Spleen (tissue), 11 donors: ENCODE data around the gene BAIAP2L1. TPM values are rescaled to one million over a fixed set of nuclear protein-coding genes. Genes with fewer than 3 reads are reported as not detected.

Source experiments
- DNase-seq: peaks from one replicate; pipeline ENCODE4 v3.0.0-alpha.2; 2020
- H3K27ac ChIP-seq, 8 donors: fragments of 200-600 bp; sonication (generic) in 7 of 8; 1 replicate in 4 of 8; 2 replicates in 4 of 8; pipeline versions ENCODE4 v1.5.0 to v1.8.0; 2016 to 2021; ENCODE audit warnings: inconsistent platforms in 4 of 8, mild to moderate bottlenecking in 4 of 8, moderate library complexity in 1 of 8
- H3K27me3 ChIP-seq, 7 donors: fragments of 200-600 bp; sonication (generic) in 6 of 7; replicated peaks in 1 of 7; 1 replicate in 4 of 7; 2 replicates in 3 of 7; pipeline versions ENCODE4 v1.5.0 to v1.8.0; 2016 to 2021; ENCODE audit warnings: inconsistent platforms in 3 of 7, mild to moderate bottlenecking in 1 of 7
- H3K36me3 ChIP-seq, 6 donors: fragments of 200-600 bp; sonication (generic) in 5 of 6; 1 replicate in 4 of 6; 2 replicates in 2 of 6; pipeline versions ENCODE4 v1.5.0 to v1.8.0; 2016 to 2021; ENCODE audit warnings: inconsistent platforms in 2 of 6
- H3K4me1 ChIP-seq, 6 donors: fragments of 200-600 bp; sonication (generic) in 5 of 6; 1 replicate in 3 of 6; 2 replicates in 3 of 6; pipeline versions ENCODE4 v1.5.0 to v1.8.0; 2016 to 2021; ENCODE audit warnings: inconsistent platforms in 3 of 6
- H3K4me3 ChIP-seq, 8 donors: fragments of 200-600 bp; sonication (generic) in 7 of 8; 1 replicate in 4 of 8; 2 replicates in 4 of 8; pipeline versions ENCODE4 v1.5.0 to v1.8.0; 2016 to 2021; ENCODE audit warnings: inconsistent platforms in 4 of 8, mild to moderate bottlenecking in 4 of 8, moderate library complexity in 2 of 8
- H3K9me3 ChIP-seq, 8 donors: fragments of 200-600 bp; sonication (generic) in 7 of 8; 1 replicate in 4 of 8; 2 replicates in 4 of 8; pipeline versions ENCODE4 v1.5.0 to v1.8.0; 2016 to 2021; ENCODE audit warnings: inconsistent platforms in 4 of 8
- POLR2A ChIP-seq, 3 donors: fragments of 450-650 bp; IDR thresholded peaks; one replicate each; pipeline ENCODE4 v1.5.1; 2017; ENCODE audit warnings: antibody characterized with exemption in 3 of 3, mild to moderate bottlenecking in 1 of 3
- POLR2AphosphoS5 ChIP-seq, 3 donors: sonication (generic); formaldehyde crosslinking; IDR thresholded peaks; one replicate each; pipeline ENCODE4 v1.5.1; 2017; ENCODE audit warnings: antibody characterized with exemption in 3 of 3
- WGBS, 5 donors: extraction: QIAGEN DNeasy Blood & Tissue Kit in 3 of 5; methylation state at CpG; one replicate each; pipeline versions ENCODE4 v1.1.5 to v1.1.7; 2013 to 2018; 5-methylcytosine and 5-hydroxymethylcytosine counted together
- intact Hi-C: fragments of 100-400 bp; cut with DNase I; formaldehyde crosslinking; loops from one replicate; pipeline ENCODE4 v1.15.0; 2023; ENCODE audit warnings: low total_unique reads
- polyA plus RNA-seq, 3 donors: library from polyadenylated mRNA; stranded (reverse); fragments of 200-250 nt; gene quantifications; one replicate each; pipeline ENCODE4 v1.2.1, GENCODE V29; 2013
- total RNA-seq, 7 donors: library from RNA; depleted of rRNA in 3 of 7; stranded (reverse); fragments of >200 nt in 3 of 7; fragmentation: NEBNext Ultra II Directional in 4 of 7; extraction: Animal tissue kit (Norgen Biotek cat#: 25700) in 4 of 7; gene quantifications; one replicate each; pipeline versions ENCODE4 v1.1.0 to v1.2.1, GENCODE V29; 2016 to 2021
- TF ChIP-seq, protein P1 (sequence below), 11 experiments: fragments of 200-600 bp in 7 of 11; fragments of 450-650 bp in 4 of 11; sonication (generic) in 4 of 11; IDR thresholded peaks in 8 of 11; conservative IDR thresholded peaks in 3 of 11; 1 replicate in 7 of 11; 2 replicates in 4 of 11; pipeline versions ENCODE4 v1.4.0 to v1.8.0; 2016 to 2021; ENCODE audit warnings: antibody characterized with exemption in 11 of 11, inconsistent platforms in 4 of 11, mild to moderate bottlenecking in 1 of 11
- donor health status: healthy with polysubstance abuse.
- donor health status: DM: no; HTN: no; CAD: no; lungs with moderate emphysema.
- donor health status: DM: no; HTN: no; CAD: no.
- donor health status: Bipolar disorder and iron deficiency.
- donor health status: healthy.
- donor health status: DM: no; HTN: no; CAD: no.
- donor health status: DM: yes; HTN: yes; CAD: no.

Gene BAIAP2L1
- total and polyA plus RNA-seq, 10 donors = 0.72 to 2.6 (median 1.5) TPM

DNA sequence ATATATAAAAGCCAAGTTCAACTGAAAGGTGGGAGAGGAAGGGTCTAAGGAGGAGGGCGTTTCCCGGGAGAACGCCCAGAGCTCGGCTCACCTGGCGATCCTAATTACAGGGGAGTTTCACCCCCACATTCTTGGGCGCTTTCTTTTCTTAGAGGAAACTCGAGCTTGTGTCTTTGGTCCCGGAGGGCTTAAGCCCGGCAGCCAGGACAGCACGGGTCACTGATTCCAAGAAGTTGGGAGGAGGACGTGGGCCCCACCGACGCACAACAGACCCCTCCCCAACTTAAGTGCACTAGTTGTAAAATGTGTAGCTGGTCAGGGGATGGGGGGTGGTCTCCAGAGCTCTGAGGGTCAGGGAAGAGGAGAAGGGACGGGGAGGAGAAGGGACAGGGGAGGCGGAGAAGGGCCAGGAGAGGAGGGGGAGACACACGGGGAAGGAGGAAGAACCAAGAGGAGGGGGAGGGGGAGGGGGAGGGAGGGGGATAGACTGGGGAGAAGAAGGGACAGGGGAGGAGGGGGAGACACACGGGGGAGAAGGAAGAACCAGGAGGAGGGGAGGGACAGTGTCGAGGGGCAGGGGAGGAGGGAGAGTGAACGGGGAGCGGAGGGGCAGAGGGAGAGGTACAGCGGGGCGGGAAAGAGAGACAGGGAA is 874 bp downstream of the BAIAP2L1 start:
- TF ChIP-seq, protein P1, sequence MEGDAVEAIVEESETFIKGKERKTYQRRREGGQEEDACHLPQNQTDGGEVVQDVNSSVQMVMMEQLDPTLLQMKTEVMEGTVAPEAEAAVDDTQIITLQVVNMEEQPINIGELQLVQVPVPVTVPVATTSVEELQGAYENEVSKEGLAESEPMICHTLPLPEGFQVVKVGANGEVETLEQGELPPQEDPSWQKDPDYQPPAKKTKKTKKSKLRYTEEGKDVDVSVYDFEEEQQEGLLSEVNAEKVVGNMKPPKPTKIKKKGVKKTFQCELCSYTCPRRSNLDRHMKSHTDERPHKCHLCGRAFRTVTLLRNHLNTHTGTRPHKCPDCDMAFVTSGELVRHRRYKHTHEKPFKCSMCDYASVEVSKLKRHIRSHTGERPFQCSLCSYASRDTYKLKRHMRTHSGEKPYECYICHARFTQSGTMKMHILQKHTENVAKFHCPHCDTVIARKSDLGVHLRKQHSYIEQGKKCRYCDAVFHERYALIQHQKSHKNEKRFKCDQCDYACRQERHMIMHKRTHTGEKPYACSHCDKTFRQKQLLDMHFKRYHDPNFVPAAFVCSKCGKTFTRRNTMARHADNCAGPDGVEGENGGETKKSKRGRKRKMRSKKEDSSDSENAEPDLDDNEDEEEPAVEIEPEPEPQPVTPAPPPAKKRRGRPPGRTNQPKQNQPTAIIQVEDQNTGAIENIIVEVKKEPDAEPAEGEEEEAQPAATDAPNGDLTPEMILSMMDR (IDR thresholded peaks at IDR 0.05 in 8 of 11, conservative IDR thresholded peaks at IDR 0.05 in 3 of 11) = no peak
- no peak for TF ChIP-seq POLR2A (IDR thresholded peaks at IDR 0.05)
- TF ChIP-seq POLR2AphosphoS5 (IDR thresholded peaks at IDR 0.05) = no peak
- Histone ChIP-seq H3K9me3 (no peaks in the 10 kb centered on the region), H3K4me1 (peaks cover 0 to 23% (median 13%) of the 10 kb centered on the region in 6 donors), H3K27ac (no peak overlapping the region), H3K36me3 (no peaks in the 10 kb centered on the region), H3K27me3 (peaks cover 0 to 66% (median 14%) of the 10 kb centered on the region in 7 donors), H3K4me3 (peak overlapping the region in 4 of 8 donors; percentile 46 to 77 (median 54))
- intact Hi-C loops = loop anchor here (10.0 kb wide), 1 partner anchor 105 kb away; no protein-coding TSS in a partner anchor
- WGBS, 5 donors = 10 to 27% (median 20%) methylated on average over 19 to 22 of the region's 22 CpGs
- DNase-seq = peak; percentile 21

DNA sequence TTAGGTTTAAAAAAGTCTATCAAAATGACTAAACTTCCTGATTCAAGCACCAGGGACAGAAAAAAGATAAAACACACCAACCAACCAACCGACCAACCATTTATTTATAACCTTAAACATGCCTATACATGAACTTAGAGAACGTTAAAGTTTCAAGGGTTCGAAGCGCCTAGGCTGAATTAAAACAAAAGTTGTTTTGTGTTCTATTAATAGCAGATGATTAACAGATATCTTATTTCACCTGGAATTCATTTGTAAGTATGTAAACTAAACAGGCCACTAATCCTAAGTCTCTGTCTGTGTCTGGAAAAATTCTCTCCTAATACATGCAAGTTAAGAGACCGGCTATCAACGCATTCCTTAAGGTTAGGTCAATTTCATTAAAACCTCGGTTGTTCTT is 1.4 kb downstream of the BAIAP2L1 start:
- peaks cover 0 to 71% (median 14%) of the 10 kb centered on the region in 7 donors for H3K27me3 ChIP-seq
- no peak for TF ChIP-seq POLR2A (IDR thresholded peaks at IDR 0.05)
- TF ChIP-seq, protein P1 (IDR thresholded peaks at IDR 0.05 in 8 of 11, conservative IDR thresholded peaks at IDR 0.05 in 3 of 11) = no peak
- no peak for TF ChIP-seq POLR2AphosphoS5 (IDR thresholded peaks at IDR 0.05)
- H3K27ac ChIP-seq = no peak overlapping the region
- H3K4me3 ChIP-seq = no peak overlapping the region
- WGBS, 5 donors = 37 to 54% (median 44%) methylated on average over 7 of the region's 7 CpGs
- no peaks in the 10 kb centered on the region for H3K36me3 ChIP-seq
- DNase-seq = no peak
- peaks cover 0 to 23% (median 13%) of the 10 kb centered on the region in 6 donors for H3K4me1 ChIP-seq
- intact Hi-C loops = no loop called here
- H3K9me3 ChIP-seq = no peaks in the 10 kb centered on the region

DNA sequence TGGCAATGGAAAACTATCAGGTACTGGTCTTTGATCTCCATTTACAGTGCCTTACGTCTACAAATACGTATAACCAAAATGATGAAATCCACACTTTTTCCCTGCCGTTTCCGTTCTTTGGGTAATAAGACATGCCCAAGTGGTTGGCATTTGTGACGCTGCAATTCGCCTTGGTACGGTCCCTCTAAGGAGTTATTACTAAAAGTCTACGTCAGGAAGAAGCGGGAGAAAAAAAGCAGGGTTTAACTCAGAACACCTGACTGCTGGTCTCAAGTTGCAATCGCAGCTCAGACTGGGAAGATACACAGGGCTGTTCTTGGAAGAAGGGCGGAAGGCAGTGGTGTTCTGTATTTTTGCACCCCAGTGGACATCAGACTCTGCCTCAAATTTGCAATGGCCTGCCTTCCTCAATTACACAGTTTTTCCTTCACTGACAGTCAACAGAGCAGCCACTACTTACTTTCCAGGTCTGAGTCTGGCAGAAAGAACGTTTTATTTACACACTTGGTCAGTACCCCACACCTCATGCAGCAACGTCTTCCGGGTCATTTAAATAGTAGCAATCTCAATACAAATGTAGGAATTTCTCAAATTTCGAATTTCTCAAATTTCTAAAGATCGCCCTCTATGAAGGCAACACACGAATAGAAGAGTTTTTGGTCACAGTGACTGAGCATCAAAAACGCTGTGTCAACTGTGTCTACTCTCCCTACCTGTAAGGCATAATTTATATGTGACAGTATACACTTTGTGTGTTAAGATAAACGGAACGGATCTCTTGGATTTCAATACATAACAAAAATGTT is 2.1 kb downstream of the BAIAP2L1 start:
- no peaks in the 10 kb centered on the region for H3K36me3 ChIP-seq
- H3K9me3 ChIP-seq = no peaks in the 10 kb centered on the region
- intact Hi-C loops = no loop called here
- DNase-seq = no peak
- H3K27ac ChIP-seq = no peak overlapping the region
- WGBS, 5 donors = 65 to 74% (median 70%) methylated on average over 20 of the region's 20 CpGs
- no peak overlapping the region for H3K4me3 ChIP-seq
- peaks cover 0 to 23% (median 13%) of the 10 kb centered on the region in 6 donors for H3K4me1 ChIP-seq
- H3K27me3 ChIP-seq = peaks cover 0 to 69% (median 14%) of the 10 kb centered on the region in 7 donors
- TF ChIP-seq POLR2A (IDR thresholded peaks at IDR 0.05) = no peak
- TF ChIP-seq, protein P1 (IDR thresholded peaks at IDR 0.05 in 8 of 11, conservative IDR thresholded peaks at IDR 0.05 in 3 of 11) = no peak
- no peak for TF ChIP-seq POLR2AphosphoS5 (IDR thresholded peaks at IDR 0.05)

DNA sequence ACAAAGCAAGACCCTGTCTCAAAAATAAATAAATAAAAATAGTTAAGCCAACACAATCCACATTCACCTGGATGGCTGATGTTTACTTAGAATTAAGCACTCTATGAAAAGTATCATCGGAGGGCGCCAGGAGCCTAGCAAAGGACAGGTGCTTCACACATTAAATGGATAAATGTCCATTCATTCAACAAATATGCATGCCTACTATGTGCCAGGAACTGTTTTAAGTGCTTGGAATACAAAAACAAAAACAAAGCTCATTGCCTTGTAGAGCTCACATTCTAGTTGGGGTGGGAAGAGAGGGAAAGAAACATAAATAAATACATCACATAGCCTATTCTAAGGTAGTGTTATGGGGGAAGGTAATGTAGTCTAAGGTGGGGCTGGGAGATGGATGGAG is 4.1 kb downstream of the BAIAP2L1 start:
- no peak for TF ChIP-seq POLR2AphosphoS5 (IDR thresholded peaks at IDR 0.05)
- no peak for TF ChIP-seq POLR2A (IDR thresholded peaks at IDR 0.05)
- TF ChIP-seq, protein P1 (IDR thresholded peaks at IDR 0.05 in 8 of 11, conservative IDR thresholded peaks at IDR 0.05 in 3 of 11) = no peak
- intact Hi-C loops = no loop called here
- DNase-seq = no peak
- peaks cover 0 to 23% (median 13%) of the 10 kb centered on the region in 6 donors for H3K4me1 ChIP-seq
- H3K36me3 ChIP-seq = no peaks in the 10 kb centered on the region
- no peak overlapping the region for H3K27ac ChIP-seq
- H3K27me3 ChIP-seq = peaks cover 0 to 49% (median 14%) of the 10 kb centered on the region in 7 donors
- no peak overlapping the region for H3K4me3 ChIP-seq
- no peaks in the 10 kb centered on the region for H3K9me3 ChIP-seq
- WGBS, 5 donors = 94 to 100% (median 97%) methylated on average over 2 of the region's 2 CpGs
